Activated CD8-positive, alpha-beta memory T cell treated with anti-CD3 and anti-CD28 coated beads, Interleukin-2, amount 50 U/mL, for 24 hours (primary cell): Measurements from ENCODE around the gene CA10.

Experiments used
- DNase-seq: peaks from one replicate; pipeline ENCODE4 v3.0.0-alpha.2; 2020; ENCODE audit errors: extremely low read depth

The CA10 gene

GRCh38 chr17:52147431-52147830, 11.1 kb downstream of the CA10 start:
- no peak for DNase-seq

GRCh38 chr17:52145476-52145875, 13.0 kb downstream of the CA10 start:
- no peak for DNase-seq

DNA sequence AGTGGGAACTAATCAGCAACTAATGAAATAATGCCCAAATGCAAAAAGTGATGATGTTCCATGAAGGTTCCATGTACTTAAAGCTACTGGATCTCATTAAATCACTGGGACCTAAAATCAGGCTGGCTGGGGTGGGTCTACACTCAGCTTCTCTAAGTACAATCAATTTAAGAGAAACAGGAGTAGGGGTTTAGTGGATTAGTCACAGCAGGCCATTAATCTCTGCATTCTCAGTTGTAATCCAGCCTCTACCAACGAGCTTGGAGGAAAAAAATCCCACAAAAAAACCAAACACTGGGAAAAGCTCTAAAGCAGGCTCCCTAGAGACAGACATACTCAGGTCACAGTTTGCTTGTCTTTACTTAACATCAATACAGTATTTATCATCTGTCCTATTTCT, 15.0 kb downstream of the CA10 start:
- DNase-seq = no peak

DNA sequence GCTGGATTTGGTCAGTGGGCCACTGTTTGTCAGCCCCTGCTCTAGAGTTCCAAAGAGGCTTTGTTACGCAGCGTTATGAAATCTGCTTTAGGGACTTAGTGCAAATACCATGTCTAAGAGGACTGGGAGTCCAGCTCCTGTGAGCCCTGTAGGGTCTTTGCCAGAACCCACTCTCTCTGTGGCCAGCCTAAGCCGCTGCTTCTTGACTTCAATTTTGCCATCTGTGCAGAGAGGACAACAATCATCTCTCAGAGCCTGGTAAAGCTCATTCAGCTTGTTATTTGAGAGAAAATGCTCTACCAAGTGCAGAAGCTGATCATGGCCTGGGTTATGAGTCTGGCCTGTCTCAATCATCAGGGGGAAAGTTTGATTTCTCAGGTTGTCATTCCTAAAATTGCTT, 17.9 kb downstream of the CA10 start:
- DNase-seq = no peak

DNA sequence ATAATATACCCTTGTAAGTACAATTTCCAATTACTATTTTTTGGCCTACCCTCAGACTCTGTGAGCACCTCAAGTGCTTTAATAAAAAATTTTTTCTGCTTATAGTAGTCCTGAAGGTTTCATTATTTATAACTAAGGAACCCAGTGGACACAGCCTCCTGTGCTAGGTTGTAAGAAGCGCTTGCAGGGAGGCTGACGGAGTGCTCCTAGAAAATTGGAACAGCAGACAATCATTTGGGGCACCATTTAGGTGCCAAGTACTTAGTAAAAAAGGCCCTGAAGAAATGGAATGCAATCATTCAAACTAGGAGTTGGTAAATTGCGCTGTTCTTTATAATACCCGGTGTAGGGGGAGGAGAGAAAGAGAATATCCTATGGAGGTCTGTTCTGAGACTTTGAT, 19.8 kb downstream of the CA10 start:
- DNase-seq = no peak

DNA sequence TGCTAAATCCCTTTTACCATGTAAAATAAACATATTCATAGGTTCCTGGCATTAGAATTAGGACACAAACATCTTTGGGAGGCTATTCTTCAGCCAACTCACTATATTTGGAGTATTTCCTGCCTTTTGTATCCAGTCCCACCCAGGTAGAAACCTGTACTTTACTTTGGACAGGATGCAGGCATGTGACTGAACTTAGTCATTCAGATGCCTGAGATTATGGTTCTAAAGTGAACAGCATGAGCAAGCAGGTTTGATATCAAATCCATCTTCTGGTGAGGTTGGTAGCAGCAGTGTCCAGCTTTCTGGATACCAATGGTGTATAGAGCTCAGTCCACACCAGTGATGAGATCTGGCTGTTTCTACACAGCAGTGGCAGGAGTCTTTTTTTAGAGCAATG, 20.2 kb downstream of the CA10 start:
- DNase-seq = no peak

GRCh38 chr17:52136166-52136565, 22.3 kb downstream of the CA10 start:
- no peak for DNase-seq

DNA sequence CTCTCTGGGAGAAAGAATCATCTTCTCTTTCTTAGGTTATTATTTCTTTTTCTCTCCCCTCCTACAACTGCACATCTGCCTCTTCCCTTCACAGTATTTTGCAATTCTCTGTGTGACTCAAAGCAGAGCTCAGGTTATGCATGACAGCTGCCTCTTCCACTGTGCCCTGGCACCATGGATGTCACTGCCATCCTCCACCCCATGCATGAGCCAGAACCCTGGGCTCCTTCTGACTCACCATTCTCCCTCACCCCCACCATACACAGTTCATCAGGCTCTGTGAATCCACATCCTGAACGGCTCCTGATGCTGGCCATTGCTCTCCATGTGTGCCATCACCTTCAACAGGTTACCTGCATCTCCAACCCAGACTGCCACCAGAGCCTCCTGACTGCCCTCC, 23.9 kb downstream of the CA10 start:
- DNase-seq = no peak

DNA sequence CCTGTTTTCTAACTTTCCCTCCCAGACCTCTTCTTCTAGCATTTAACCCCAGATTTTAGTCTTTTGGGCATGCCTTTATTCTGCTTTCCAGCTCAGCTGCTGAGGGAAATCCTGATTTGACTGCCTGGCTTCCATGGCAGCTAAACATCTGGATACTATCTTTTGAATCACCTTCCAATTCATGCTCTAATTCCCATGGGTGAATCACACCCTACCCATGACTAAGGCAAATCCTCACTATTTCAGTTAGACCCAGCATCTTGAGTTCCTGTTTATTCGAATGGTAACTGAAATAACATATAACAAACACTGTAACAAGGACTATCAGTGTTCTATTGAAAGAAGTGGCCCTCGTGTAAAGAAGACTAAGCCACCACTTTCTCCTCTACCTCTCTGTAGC, 29.8 kb downstream of the CA10 start:
- no peak for DNase-seq

GRCh38 chr17:52124993-52125392, 33.5 kb downstream of the CA10 start:
- DNase-seq = no peak

DNA sequence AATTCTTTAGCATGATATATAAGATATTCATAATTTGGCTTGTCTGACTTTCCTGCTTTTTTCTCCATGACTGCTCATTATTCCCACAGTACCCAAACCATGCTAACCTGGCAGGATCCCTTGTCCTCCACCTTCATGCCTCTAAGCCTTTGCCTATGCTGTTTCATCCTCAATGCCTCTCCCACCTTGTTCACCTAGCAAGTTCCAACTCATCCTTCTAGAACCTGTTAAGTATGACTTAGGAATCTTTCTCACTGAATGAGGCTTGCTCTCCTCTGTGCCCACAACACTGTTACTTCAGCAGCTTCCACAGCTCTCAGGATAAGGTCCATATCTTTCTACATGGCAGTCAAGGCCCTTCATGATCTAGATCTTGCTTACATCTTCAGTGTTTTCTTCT, 34.0 kb downstream of the CA10 start:
- DNase-seq = no peak

DNA sequence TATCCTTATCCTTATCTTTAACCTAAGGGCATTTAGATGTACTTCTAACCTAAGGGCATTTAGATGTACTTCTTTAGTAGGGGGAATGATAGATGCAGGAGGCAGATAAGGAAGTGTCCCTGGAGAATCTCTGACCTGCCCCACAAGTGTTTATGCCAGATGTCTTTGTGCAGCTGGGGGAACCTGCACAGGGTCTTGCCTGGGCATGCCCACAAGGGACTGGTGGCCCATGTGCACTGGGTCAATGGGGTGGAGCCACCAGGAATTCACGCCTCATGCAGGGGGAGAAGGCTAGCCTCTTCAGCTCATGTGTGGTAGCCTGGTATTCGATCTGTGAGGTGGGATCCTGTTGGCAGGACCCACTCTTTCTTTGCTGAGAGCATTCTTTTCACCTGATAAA, 38.0 kb downstream of the CA10 start:
- no peak for DNase-seq

DNA sequence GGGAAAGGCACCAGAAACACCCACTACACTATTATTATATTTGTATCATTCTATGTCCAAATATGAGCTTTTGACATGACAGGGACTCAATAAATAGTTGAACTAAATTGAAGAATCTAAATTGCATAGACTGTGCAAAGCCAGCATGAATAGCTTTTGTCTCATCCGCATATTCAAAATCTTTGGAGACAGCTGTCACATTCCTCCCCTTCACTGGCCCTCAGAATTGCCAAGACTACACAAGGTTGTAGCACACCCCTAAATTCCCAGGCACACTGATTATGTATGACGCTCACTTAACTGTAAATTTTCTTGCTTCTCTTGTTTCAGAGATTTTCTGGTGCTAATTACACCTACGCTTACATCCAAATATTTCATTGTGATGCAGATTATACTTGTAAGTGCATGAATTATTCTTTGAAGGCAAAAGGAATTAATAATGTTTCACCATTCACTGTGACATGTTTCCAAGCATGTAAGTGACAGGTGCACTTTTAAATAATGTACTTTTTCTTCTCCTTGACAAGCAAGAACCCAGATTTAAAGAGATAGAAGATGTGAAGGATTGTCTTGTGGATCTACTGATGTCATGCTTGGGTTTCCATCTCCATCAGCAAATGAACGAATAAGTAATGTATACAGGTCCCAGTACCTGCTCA, 47.5 kb downstream of the CA10 start:
- no peak for DNase-seq

DNA sequence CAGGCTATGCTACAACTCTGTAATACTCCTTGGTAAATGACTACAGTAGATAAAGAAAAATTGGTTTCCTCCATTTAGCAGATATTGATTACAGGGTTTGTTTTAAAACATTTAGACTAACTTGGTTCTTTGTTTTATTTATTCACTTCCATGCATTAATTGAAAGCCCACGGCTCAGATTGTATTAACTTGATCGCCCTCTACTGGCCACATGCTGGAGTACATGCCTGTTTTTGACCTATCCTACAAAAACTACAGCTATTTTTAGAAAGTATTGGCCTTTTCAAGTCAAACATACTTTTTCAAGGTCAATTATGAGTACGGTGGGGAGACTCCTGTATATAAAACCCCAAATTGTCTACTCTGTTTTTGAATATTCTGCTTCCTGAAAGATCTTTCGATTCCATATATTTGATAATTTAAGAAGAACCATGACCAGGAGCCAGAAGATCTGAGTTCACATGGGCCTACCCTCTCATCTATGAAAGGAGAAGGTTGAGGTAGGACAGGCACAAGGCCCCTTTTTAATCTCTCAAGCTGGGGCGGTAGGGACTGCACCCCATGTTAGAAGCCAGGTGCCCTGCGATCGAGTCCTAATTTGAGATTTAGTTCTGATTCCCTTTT, 51.8 kb downstream of the CA10 start:
- DNase-seq = no peak

- DNase-seq = no peak
Measured at GRCh38 chr17:52106072-52106471, 52.4 kb downstream of the CA10 start.

DNA sequence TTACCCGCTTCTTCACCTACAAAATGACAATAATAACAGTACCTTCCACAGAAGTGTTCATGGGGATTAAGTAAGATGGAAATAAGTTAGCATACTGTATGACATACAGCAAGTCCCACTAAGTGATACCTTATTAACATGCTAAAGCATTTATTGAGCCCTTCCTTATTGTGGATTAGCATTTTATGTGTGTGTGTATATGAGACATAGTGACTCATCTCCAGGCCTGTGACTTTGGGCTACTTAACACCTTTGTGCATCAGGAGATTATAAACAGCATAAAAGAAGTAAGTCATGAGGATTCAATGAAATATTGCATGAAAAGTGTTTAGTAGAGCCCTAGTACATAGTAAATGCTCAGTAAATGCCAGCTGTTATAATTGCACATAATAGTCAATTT, 52.9 kb downstream of the CA10 start:
- no peak for DNase-seq

DNA sequence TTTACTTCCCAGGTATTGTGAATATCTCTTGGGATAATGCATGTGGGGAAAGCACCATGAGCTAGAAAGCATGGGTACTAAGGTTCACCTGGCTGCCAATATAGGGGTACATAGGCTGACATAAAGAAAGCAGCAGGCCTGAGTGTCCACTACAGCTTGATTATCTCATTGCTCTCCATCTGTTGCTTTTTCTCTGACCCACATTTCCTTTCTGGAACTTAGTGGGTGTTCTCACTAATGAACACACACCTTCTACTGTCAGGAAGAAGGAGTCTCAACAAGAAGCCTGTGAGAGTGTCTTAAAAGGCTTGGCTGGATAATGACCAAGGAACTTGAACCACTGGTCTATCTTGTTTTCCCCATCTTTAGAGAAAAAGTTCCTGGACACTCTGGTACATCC, 62.5 kb downstream of the CA10 start:
- no peak for DNase-seq

GRCh38 chr17:52084176-52084575, 74.3 kb downstream of the CA10 start:
- DNase-seq = no peak

- DNase-seq = no peak
Measured at GRCh38 chr17:52079496-52079895, 79.0 kb downstream of the CA10 start.

DNA sequence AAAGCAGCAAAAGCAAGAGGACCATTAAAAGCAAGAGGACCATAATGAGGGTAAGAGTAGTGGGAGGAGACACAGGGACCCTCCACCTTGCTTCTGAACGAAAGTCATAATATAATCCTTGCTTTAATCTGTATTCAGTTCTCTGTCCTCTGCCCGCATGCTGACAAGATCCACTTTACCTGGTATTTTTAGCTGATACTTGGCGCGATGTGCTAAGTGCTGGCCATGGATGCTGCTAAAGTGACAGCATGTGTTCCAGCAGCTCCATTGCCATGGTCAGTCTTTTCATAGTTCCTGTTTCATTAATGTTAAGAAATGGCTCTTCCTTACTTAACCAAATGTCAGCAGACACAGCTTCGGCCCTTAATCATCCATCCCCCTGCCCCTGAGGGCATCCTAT, 86.8 kb downstream of the CA10 start:
- DNase-seq = no peak

GRCh38 chr17:52064791-52065211, 93.7 kb downstream of the CA10 start:
- no peak for DNase-seq

- DNase-seq = no peak
Measured at GRCh38 chr17:52049496-52049895, 109.0 kb downstream of the CA10 start.

DNA sequence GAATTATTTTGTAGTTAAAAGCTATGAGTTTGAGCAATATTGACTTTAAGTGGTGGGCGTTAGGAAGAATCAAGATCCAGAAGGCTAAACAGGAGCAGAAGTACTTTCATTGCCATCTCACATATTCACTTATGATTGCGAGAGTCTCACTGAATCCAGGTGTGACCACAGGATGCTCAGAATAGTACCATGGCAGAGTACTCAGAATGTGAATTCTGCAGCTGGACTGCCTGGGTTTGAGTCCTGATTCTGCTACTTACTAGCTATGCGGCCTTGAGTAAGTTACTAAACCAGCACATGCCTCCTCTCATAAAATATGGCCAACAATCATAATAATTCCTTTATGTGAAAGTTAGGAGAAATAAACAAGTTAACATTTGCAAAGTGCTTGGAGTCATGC, 109.5 kb downstream of the CA10 start:
- no peak for DNase-seq
